BE2C (cell line): ENCODE results near the gene PRKAA2.

Experiments
- DNase-seq: peaks from one replicate; pipeline ENCODE4 v3.0.0-alpha.2; 2020
- H3K27me3 ChIP-seq: fragments of 250-450 bp; sonication (Bioruptor Pico); 2 replicates; pipeline ENCODE4 v1.5.1; 2020; ENCODE audit warnings: mild to moderate bottlenecking
- H3K36me3 ChIP-seq: fragments of 250-450 bp; sonication (Bioruptor Pico); 2 replicates; pipeline ENCODE4 v1.5.1; 2020; ENCODE audit warnings: mild to moderate bottlenecking
- H3K4me1 ChIP-seq: fragments of 250-450 bp; sonication (Bioruptor Pico); 2 replicates; pipeline ENCODE4 v1.5.1; 2020
- H3K4me3 ChIP-seq: 2 replicates; pipeline ENCODE4 v1.5.1; 2011; ENCODE audit warnings: low read depth, low read length
- H3K9me3 ChIP-seq: fragments of 250-450 bp; sonication (Bioruptor Pico); 2 replicates; pipeline ENCODE4 v1.5.1; 2020
- TF ChIP-seq, protein P1 (sequence below): IDR thresholded peaks from 2 replicates; pipeline ENCODE4 v1.5.1; 2012; ENCODE audit warnings: mild to moderate bottlenecking, low read depth, low read length

Gene PRKAA2

DNA sequence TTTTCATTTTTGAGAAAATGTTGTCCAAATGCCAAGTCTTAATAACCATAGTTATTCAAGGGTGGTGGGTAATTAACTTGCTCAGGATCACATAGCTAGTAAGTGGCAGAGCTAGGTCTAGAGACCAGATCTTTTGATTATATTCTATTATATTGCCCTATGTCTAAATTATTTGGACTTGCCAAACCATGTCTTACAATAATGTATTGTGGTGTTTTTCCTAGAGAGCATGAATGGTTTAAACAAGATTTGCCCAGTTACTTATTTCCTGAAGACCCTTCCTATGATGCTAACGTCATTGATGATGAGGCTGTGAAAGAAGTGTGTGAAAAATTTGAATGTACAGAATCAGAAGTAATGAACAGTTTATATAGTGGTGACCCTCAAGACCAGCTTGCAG is 58.6 kb downstream of the PRKAA2 start:
- Histone ChIP-seq H3K4me1 (no peaks in the 10 kb centered on the region), H3K36me3 (no peaks in the 10 kb centered on the region), H3K9me3 (no peaks in the 10 kb centered on the region), H3K4me3 (no peak overlapping the region), H3K27me3 (no peaks in the 10 kb centered on the region)
- TF ChIP-seq, protein P1, sequence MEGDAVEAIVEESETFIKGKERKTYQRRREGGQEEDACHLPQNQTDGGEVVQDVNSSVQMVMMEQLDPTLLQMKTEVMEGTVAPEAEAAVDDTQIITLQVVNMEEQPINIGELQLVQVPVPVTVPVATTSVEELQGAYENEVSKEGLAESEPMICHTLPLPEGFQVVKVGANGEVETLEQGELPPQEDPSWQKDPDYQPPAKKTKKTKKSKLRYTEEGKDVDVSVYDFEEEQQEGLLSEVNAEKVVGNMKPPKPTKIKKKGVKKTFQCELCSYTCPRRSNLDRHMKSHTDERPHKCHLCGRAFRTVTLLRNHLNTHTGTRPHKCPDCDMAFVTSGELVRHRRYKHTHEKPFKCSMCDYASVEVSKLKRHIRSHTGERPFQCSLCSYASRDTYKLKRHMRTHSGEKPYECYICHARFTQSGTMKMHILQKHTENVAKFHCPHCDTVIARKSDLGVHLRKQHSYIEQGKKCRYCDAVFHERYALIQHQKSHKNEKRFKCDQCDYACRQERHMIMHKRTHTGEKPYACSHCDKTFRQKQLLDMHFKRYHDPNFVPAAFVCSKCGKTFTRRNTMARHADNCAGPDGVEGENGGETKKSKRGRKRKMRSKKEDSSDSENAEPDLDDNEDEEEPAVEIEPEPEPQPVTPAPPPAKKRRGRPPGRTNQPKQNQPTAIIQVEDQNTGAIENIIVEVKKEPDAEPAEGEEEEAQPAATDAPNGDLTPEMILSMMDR, result no peak
- no peak for DNase-seq

DNA sequence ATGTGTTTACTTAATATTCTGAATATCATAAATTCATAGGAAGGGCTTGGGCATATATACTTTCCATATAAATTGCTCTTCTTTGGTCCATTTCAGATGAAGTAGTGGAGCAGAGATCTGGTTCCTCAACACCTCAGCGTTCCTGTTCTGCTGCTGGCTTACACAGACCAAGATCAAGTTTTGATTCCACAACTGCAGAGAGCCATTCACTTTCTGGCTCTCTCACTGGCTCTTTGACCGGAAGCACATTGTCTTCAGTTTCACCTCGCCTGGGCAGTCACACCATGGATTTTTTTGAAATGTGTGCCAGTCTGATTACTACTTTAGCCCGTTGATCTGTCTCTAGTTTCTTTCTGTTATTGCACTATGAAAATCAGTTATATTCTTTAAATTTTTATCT is 62.3 kb downstream of the PRKAA2 start:
- TF ChIP-seq, protein P1, result no peak
- no peak overlapping the region for H3K4me3 ChIP-seq
- H3K4me1 ChIP-seq, result no peaks in the 10 kb centered on the region
- no peaks in the 10 kb centered on the region for H3K27me3 ChIP-seq
- no peaks in the 10 kb centered on the region for H3K9me3 ChIP-seq
- DNase-seq, result no peak
- no peaks in the 10 kb centered on the region for H3K36me3 ChIP-seq

DNA sequence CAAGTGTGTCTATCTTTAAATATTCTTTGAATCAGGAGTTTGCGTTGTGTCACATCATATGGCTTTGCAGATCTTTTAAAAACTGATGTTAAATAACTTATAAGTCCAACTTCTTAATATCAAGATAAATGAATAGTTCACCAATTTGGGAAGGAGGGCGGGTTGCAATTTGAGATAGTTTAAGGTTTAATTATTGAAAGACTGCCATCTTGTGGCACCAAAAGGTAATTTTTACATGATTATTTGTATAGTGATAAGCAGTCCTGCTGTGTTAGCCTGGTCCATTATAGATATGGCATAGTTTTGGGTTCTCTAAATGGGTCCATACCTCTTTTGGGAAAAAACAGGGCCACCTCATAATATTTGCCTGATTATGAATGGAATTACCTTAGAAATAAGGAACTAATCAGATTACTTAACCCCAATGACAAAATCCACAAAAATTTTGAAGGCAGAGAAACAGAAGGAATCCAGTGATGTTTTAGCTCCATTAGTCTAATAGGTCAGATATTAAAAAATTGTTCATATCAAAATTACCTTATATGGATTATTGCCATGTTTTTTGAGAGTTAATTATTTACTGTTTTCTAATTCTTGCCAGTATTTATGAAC is 64.3 kb downstream of the PRKAA2 start:
- DNase-seq, result no peak
- H3K9me3 ChIP-seq, result no peaks in the 10 kb centered on the region
- TF ChIP-seq, protein P1, result peak; percentile 34
- no peaks in the 10 kb centered on the region for H3K36me3 ChIP-seq
- no peak overlapping the region for H3K4me3 ChIP-seq
- no peaks in the 10 kb centered on the region for H3K27me3 ChIP-seq
- H3K4me1 ChIP-seq, result no peaks in the 10 kb centered on the region

DNA sequence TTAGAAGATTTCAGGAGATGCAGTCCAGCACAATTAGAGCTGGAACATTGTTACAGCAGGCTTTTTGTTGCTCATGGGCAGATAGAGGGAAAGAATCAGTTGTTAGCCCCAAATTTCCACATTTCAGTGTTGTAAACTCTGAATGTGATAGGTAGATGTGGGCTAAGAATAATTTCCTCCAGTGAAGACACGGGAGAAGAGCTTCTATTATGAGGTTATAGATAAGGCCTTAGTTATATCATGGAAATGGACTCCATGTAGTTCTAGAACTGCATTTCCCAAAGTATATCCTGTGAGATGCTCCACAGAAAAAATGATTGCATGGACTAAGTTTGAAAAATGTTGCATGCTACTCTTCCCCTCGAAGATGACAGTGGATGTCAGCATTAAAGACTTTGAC is 64.9 kb downstream of the PRKAA2 start:
- Histone ChIP-seq H3K9me3 (no peaks in the 10 kb centered on the region), H3K4me1 (no peaks in the 10 kb centered on the region), H3K27me3 (no peaks in the 10 kb centered on the region), H3K4me3 (no peak overlapping the region), H3K36me3 (no peaks in the 10 kb centered on the region)
- TF ChIP-seq, protein P1, result no peak
- DNase-seq, result no peak

DNA sequence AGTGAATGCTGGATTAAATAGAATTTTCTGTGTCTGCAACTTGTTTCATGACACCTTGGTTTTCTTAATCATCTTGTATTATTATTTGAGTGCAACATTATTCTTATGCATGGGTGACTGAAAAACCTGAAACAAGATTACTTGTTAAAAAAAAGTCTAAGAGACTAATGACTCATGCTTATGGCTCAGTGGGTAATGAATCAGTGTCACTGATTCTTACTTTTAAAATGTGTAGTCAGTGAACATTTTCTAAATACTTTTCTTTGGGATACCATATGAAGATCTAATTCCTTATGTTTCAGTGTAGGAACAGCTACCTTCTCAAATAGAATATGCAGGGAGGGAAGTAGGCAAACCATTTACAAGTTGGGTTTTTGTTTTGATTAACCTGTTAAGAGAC is 65.5 kb downstream of the PRKAA2 start:
- no peaks in the 10 kb centered on the region for H3K36me3 ChIP-seq
- H3K27me3 ChIP-seq, result no peaks in the 10 kb centered on the region
- H3K4me1 ChIP-seq, result no peaks in the 10 kb centered on the region
- no peak overlapping the region for H3K4me3 ChIP-seq
- DNase-seq, result no peak
- TF ChIP-seq, protein P1, result no peak
- no peaks in the 10 kb centered on the region for H3K9me3 ChIP-seq

DNA sequence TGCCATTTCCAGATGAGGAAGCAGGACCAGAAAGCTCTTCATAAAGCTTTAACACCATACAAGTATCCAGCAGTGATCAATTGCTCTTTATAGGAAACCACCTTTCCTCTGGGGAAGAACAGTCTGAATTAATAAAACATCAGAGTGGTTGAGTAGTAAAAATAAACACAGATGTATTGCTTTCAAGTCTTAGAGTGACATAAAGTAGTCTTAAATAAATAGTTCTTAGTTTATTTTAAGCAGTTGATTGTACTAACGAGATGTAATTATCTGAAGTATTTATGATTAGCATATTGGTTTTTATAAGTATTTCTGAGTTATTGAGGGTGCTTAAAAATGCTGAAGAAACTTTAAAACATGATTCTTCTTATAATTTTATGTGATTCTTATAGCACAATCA is 67.0 kb downstream of the PRKAA2 start:
- Histone ChIP-seq H3K4me1 (no peaks in the 10 kb centered on the region), H3K9me3 (no peaks in the 10 kb centered on the region), H3K27me3 (no peaks in the 10 kb centered on the region), H3K36me3 (no peaks in the 10 kb centered on the region), H3K4me3 (no peak overlapping the region)
- TF ChIP-seq, protein P1, result no peak
- no peak for DNase-seq
